Coronary artery (tissue), 2 donors: ENCODE results near the gene SNAP25.

ENCODE experiments used
- DNase-seq: peaks from one replicate; pipeline ENCODE4 v3.0.0-alpha.2; 2017; ENCODE audit warnings: low spot score
- H3K27ac ChIP-seq, 2 donors: fragments of 200-600 bp; sonication (generic); one replicate each; pipeline ENCODE4 v1.5.1; 2016 to 2019
- H3K4me3 ChIP-seq: fragments of 200-600 bp; sonication (generic); 2 replicates; pipeline ENCODE4 v1.5.1; 2016; ENCODE audit warnings: mild to moderate bottlenecking, moderate library complexity
- TF ChIP-seq, protein P1 (sequence below): fragments of 200-600 bp; sonication (generic); IDR thresholded peaks from one replicate; pipeline ENCODE4 v1.5.1; 2019; ENCODE audit warnings: antibody characterized with exemption

SNAP25 gene

DNA sequence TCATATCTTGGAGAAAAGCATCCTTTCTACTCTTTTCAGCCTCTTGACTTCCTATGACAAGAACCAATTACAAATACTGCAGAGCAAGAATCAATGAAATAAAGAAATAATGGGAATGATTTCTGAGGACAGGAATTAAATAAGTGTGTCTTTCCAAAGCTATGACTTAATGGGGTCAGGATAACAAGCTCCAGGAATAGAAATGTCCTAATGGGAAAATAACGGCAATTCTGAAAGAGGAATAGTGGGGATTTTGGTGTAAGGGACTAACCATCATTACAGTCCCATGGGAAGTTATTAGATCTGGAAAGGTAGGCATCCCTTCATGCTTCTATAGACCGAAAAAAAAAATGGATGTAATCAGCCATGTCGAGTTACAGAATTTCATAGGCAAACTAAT is 28.2 kb upstream of the SNAP25 start:
- TF ChIP-seq, protein P1, sequence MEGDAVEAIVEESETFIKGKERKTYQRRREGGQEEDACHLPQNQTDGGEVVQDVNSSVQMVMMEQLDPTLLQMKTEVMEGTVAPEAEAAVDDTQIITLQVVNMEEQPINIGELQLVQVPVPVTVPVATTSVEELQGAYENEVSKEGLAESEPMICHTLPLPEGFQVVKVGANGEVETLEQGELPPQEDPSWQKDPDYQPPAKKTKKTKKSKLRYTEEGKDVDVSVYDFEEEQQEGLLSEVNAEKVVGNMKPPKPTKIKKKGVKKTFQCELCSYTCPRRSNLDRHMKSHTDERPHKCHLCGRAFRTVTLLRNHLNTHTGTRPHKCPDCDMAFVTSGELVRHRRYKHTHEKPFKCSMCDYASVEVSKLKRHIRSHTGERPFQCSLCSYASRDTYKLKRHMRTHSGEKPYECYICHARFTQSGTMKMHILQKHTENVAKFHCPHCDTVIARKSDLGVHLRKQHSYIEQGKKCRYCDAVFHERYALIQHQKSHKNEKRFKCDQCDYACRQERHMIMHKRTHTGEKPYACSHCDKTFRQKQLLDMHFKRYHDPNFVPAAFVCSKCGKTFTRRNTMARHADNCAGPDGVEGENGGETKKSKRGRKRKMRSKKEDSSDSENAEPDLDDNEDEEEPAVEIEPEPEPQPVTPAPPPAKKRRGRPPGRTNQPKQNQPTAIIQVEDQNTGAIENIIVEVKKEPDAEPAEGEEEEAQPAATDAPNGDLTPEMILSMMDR = no peak
- DNase-seq = no peak

DNA sequence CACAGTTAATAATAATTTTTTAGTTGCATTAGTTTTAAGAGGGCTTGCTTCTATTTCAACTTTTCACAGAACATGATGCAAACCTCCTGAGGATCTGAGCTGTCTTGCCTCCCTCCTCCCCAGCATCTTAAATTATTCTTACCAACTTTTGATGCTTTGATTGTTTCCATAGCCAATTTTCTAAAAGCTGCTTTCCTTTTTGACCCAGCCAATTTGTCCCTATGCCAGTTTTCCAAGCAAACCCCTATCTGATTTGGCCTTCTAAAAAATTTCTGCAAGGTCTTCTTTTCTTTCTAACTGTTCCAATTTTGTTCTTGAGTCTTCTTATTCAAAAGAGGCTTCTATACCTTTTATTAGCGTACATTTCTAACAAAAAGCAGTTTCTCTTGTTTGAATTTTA is 26.5 kb upstream of the SNAP25 start:
- TF ChIP-seq, protein P1 = no peak
- no peak overlapping the region for H3K4me3 ChIP-seq
- DNase-seq = no peak

More for the DNA sequence above, 28.2 kb upstream of the SNAP25 start:
- Histone ChIP-seq H3K4me3 (no peak overlapping the region), H3K27ac (no peak overlapping the region)

DNA sequence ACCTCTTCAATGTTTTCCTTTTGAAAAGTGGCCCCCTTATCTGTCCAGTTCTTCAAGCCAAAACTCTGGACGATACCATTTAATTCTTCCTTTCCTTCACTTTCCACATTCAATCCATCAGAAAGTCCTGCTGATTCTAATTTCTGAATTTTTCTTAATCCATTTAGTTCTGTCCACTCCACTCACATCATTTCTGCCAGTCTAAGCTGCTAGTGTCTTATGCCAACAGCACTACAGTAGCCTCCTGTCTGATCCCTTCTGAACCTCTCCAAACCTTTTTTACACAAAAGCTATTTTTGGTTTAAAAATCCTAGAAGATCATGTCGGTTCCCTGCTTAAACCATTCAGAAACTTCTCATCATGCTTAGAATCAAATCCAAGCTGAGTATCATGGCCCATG is 24.5 kb upstream of the SNAP25 start:
- no peak for DNase-seq
- no peak overlapping the region for H3K4me3 ChIP-seq
- TF ChIP-seq, protein P1 = no peak
- no peak overlapping the region for H3K27ac ChIP-seq

More for the DNA sequence above, 26.5 kb upstream of the SNAP25 start:
- H3K27ac ChIP-seq = no peak overlapping the region

DNA sequence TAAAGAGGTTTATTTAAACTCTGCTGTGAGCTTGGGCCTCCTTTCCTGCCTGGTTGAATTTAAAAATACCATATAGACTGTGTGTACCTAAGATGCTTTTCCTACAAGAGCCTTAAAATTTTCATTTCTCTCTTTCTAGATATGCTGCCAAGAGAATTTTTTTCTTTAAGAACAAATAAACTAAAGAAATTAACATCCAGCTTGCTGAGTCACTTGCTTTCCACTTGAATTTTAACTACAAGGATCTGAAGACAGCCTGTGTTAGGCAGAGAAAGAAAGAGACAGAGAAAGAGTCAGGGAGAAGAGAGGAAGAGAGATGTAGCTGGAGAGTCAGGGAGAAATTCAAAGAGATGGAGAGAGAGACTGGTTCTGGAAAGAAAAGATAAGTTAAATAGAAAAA is 18.3 kb upstream of the SNAP25 start:
- DNase-seq = no peak
- H3K4me3 ChIP-seq = no peak overlapping the region
- no peak overlapping the region for H3K27ac ChIP-seq
- TF ChIP-seq, protein P1 = no peak

DNA sequence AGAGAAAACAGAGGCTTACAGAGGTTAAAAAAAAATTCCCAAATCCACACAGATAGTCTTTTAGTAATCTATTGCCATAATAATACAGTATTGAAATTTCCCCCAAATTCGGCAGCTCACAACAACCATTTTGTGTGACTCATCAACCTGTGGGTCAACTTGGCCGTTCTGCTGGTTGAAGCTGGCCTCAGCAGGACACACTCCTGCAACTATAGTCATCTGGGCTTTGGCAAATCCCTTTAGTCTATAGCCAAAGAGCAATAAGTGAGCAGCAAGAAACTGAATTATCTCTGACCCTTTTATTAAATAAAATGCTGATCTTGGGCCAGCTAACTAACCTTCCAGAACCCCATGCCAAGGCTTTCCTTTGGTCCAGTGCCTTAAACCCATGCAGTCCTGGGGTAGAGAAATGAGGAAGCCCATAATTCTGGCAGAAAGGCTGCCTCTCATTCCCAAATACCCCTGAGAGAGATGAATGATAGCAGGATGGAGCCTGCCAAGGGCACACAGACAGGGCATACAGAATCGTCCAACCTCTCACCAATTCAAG is 17.2 kb upstream of the SNAP25 start:
- TF ChIP-seq, protein P1 = no peak
- no peak overlapping the region for H3K27ac ChIP-seq
- DNase-seq = no peak
- no peak overlapping the region for H3K4me3 ChIP-seq

DNA sequence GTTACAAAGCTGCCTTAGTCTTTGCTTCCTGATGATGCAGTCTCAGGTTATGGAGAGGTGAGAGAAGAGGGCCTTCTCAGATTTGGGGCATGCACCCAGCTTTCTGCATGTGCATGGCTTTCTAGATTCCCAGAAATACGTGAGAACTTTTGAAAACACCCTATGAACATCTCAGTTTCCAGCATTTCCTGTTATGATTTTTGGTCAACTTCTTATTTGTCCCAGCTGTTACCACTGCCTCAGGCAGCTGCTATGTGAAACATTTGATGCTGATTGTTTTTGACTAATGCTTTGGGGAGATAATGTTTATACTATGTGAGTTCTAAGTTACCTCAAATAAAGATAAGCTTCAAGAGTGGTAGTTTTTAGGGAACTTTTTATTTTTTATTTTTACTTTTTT is 9.5 kb upstream of the SNAP25 start:
- no peak for DNase-seq
- TF ChIP-seq, protein P1 = no peak

DNA sequence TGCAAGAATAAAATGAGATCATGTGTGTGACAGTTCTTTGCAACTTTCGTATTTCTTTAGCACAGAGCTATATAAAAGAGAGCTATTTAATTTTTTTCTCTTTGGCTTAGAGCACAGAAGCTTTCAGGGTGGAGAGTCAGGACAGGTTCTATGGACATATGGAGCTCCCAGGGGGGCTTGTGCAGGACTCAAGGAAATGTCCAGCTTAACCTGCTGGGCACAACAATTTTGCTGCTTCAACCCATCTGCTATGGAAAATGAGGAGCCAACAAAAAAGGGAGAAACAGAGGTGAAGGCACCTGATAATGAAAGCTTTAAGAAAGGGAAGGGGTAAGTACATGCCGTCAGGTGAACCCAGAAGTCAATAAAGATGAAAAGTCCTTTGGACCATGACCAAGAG is 5.1 kb upstream of the SNAP25 start:
- TF ChIP-seq, protein P1 = no peak

More for the DNA sequence above, 9.5 kb upstream of the SNAP25 start:
- H3K27ac ChIP-seq = no peak overlapping the region
- H3K4me3 ChIP-seq = no peak overlapping the region

More for the DNA sequence above, 5.1 kb upstream of the SNAP25 start:
- no peak for DNase-seq
- Histone ChIP-seq H3K4me3 (no peak overlapping the region), H3K27ac (no peak overlapping the region)
